Activated CD8-positive, alpha-beta memory T cell treated with anti-CD3 and anti-CD28 coated beads, Interleukin-2, amount 50 U/mL, for 1 hour (primary cell): ENCODE measurements around the gene TNFSF12.

ENCODE experiments used
- DNase-seq: peaks from one replicate; pipeline ENCODE4 v3.0.0-alpha.2; 2020; ENCODE audit errors: extremely low read depth

TNFSF12 gene

DNA sequence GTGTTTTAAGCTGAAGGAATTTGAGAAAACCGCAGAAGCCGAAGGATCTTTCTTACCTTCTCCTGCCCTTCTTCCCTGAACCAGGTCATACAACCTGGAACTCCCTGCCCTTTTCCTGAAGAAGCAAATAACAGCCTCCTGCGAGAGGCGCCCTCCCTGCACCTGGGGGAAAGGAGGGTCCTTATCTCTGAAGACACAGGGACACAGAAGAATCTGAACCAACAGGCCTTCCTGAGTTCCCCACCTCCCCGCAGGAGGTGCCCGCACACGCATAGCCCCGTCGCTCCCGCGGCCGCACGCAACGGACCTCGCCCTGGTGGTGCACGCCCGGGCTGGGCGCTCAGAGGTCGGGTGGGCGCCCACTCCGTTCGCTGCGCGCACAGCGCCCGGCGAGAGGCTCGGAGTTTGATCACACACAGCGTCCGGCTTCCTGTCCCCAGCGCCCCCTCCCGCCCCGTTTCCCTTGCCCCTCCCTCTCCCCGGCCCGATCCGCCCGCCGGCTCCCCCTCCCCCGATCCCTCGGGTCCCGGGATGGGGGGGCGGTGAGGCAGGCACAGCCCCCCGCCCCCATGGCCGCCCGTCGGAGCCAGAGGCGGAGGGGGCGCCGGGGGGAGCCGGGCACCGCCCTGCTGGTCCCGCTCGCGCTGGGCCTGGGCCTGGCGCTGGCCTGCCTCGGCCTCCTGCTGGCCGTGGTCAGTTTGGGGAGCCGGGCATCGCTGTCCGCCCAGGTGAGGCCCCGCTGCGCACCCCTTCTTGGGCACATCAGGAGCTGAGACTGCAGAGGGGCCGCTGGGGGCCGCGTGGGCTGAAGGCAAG, at the start of gene TNFSF12:
TSS of gene TNFSF12 (plus strand) at position 474 of the 816 bp plus-strand sequence. CDS start at position 570, 96 bp downstream.
- DNase-seq: no peak

- DNase-seq: no peak
Measured at GRCh38 chr17:7499161-7499560, 49.7 kb upstream of the TNFSF12 start.

DNA sequence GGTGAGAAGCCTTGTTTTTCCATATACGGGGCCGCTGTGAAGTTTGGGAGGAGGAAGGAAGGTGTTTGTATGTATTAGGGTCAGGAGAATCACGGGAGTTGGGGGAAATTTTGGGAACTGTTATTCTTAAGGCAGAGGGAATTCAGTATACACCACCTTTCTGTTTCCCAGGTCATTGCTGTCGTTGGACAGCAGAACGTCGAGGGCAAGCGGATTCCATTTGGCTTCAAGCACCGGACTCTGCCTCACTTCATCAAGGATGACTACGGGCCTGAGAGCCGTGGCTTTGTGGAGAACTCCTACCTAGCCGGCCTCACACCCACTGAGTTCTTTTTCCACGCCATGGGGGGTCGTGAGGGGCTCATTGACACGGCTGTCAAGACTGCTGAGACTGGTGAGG, 47.1 kb upstream of the TNFSF12 start:
- no peak for DNase-seq

GRCh38 chr17:7502171-7502847, 46.5 kb upstream of the TNFSF12 start:
- no peak for DNase-seq

DNA sequence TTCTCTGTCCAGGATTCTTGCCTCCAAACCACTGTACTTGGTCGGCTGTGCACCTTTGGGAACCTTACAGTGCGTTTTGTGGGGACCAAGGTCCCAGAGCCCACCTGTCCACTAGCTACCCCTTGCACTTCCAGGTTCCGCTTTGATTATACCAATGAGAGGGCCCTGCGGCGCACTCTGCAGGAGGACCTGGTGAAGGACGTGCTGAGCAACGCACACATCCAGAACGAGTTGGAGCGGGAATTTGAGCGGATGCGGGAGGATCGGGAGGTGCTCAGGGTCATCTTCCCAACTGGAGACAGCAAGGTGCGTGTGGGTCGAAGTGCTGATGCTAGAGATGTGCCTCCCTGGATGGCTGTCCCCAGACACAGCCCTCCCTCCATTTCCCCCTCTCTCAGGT, 45.9 kb upstream of the TNFSF12 start:
- DNase-seq: no peak

- DNase-seq: no peak
Measured at GRCh38 chr17:7503521-7503920, 45.3 kb upstream of the TNFSF12 start.

DNA sequence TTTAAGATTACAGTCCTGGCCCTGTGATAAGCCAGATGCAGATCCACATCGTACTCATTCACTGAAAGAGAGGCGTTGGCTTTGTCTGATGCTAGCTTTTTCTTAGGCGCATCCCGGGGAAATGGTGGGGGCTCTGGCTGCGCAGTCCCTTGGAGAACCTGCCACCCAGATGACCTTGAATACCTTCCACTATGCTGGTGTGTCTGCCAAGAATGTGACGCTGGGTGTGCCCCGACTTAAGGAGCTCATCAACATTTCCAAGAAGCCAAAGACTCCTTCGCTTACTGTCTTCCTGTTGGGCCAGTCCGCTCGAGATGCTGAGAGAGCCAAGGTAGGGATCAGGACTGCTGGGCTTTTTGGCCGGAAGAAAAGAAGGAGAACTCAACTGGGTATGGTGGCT, 40.7 kb upstream of the TNFSF12 start:
- no peak for DNase-seq

GRCh38 chr17:7508846-7509245, 40.0 kb upstream of the TNFSF12 start:
- DNase-seq: no peak

GRCh38 chr17:7509937-7510336, 38.9 kb upstream of the TNFSF12 start:
- no peak for DNase-seq

GRCh38 chr17:7511108-7511507, 37.8 kb upstream of the TNFSF12 start:
- DNase-seq: no peak

- no peak for DNase-seq
Measured at GRCh38 chr17:7512105-7512504, 36.8 kb upstream of the TNFSF12 start.

DNA sequence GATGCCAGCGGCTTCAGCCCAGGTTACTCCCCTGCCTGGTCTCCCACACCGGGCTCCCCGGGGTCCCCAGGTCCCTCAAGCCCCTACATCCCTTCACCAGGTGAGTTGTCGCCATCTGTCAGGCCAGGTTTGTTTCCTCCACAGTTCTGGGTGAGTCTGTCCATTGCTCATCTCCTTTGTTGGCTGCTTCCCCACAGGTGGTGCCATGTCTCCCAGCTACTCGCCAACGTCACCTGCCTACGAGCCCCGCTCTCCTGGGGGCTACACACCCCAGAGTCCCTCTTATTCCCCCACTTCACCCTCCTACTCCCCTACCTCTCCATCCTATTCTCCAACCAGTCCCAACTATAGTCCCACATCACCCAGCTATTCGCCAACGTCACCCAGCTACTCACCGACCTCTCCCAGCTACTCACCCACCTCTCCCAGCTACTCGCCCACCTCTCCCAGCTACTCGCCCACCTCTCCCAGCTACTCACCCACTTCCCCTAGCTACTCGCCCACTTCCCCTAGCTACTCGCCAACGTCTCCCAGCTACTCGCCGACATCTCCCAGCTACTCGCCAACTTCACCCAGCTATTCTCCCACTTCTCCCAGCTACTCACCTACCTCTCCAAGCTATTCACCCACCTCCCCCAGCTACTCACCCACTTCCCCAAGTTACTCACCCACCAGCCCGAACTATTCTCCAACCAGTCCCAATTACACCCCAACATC, 35.9 kb upstream of the TNFSF12 start:
- DNase-seq: no peak

DNA sequence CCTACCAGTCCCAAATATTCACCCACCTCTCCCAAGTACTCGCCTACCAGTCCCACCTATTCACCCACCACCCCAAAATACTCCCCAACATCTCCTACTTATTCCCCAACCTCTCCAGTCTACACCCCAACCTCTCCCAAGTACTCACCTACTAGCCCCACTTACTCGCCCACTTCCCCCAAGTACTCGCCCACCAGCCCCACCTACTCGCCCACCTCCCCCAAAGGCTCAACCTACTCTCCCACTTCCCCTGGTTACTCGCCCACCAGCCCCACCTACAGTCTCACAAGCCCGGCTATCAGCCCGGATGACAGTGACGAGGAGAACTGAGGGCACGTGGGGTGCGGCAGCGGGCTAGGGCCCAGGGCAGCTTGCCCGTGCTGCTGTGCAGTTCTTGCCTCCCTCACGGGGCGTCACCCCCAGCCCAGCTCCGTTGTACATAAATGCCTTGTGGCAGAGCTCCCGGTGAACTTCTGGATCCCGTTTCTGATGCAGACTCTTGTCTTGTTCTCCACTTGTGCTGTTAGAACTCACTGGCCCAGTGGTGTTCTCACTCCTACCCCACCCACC, 34.9 kb upstream of the TNFSF12 start:
- no peak for DNase-seq

- DNase-seq: no peak
Measured at GRCh38 chr17:7515911-7516610, 32.8 kb upstream of the TNFSF12 start.

DNA sequence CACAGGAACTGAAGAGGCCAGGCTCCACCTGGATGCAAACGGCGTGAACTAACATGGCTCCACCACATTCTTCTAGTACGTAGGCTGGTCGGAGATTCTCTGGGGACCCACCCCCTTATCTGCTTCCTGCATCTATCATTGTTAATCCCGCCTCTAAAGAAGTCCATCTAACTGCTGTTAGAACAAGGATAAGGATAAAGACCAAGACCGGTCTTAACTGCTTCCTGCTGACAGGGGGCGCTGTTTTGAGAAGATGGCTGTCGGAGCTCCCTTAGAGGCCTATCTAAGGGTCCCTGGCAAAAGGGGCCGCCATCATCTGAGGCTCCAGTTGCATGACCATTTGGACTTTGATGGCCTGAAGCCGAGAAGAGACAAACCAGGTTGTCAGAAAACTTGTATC, 25.8 kb upstream of the TNFSF12 start:
- no peak for DNase-seq

DNA sequence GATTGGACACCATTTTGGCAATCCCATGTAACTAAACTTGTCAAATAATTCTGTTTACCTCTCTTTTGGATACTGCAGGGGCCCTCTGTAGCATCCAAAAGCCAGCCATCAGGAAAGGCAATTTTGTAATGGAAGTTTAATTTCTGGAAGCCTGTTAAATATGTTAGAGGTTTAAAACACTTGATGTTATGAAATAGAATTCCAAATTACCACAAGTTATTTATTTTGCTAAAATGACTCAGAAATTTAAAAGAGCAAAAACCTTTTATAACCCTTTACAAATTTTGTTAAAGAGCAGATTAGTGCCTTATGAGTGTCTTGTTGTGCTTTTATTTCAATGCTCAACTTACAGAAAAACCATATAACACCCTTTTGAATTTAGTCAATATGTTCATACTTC, 20.0 kb upstream of the TNFSF12 start:
- no peak for DNase-seq

- DNase-seq: no peak
Measured at GRCh38 chr17:7530023-7530900, 18.6 kb upstream of the TNFSF12 start.

- DNase-seq: no peak
Measured at GRCh38 chr17:7538050-7538449, 10.8 kb upstream of the TNFSF12 start.

DNA sequence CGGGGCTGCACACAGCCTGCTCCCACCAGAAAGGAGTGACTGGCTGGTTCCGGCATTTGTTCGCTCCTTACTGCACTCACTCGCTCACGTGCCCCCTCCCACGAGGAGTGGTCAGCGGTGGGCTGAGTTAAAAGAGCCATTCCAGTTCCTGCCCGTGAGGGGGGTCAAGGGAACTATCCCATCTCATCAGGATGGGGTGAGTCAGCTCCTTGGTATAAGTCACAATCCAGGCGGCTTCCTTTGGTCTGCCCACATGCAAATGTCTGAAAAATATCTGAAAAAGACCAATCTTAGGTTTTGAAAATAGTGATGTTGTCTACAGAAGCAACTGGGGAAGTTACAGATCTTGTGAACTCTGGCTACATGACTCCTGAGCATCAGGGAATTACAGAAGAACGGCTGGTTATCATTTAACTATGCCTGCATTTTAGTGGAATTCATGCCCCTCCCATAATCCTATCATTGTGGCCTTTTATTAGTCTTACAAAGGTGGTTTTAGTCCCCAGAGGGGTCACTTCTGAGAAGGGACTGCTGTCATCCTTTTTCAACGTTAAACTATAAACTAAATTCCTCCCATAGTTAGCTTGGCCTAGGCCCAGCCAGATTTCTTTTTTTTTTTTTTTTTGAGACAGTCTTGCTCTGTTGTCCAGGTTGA, 9.8 kb upstream of the TNFSF12 start:
- no peak for DNase-seq

GRCh38 chr17:7541074-7541621, 7.7 kb upstream of the TNFSF12 start:
- no peak for DNase-seq
